ENCODE data around the gene C4orf51.

C4orf51 gene

GRCh38 chr4:145723336-145723735 lies 43.4 kb downstream of the C4orf51 start:
- no peaks in the 10 kb centered on the region for H3K36me3 ChIP-seq (ENCODE audit: control insufficient read depth, insufficient read depth, low read length)
- DNase-seq (ENCODE audit: extremely low read depth, insufficient read length): no peak
- H3K27me3 ChIP-seq (replicated peaks; ENCODE audit: control insufficient read depth, insufficient read depth, low read length): no peaks in the 10 kb centered on the region
- H3K4me3 ChIP-seq (replicated peaks; ENCODE audit: low read depth, low read length): no peak overlapping the region
- peak; percentile 4 for TF ChIP-seq CTCF (IDR thresholded peaks at IDR 0.05; ENCODE audit: insufficient read depth, low read length, poor library complexity, severe bottlenecking)

GRCh38 chr4:145730026-145730425 lies 50.1 kb downstream of the C4orf51 start:
- no peak for TF ChIP-seq CTCF (IDR thresholded peaks at IDR 0.05; ENCODE audit: insufficient read depth, low read length, poor library complexity, severe bottlenecking)
- H3K4me3 ChIP-seq (replicated peaks; ENCODE audit: low read depth, low read length): no peak overlapping the region
- H3K27me3 ChIP-seq (replicated peaks; ENCODE audit: control insufficient read depth, insufficient read depth, low read length): no peaks in the 10 kb centered on the region
- H3K36me3 ChIP-seq (ENCODE audit: control insufficient read depth, insufficient read depth, low read length): no peaks in the 10 kb centered on the region
- no peak for DNase-seq (ENCODE audit: extremely low read depth, insufficient read length)

- TF ChIP-seq CTCF (IDR thresholded peaks at IDR 0.05; ENCODE audit: insufficient read depth, low read length, poor library complexity, severe bottlenecking): no peak
- DNase-seq (ENCODE audit: extremely low read depth, insufficient read length): no peak
- Histone ChIP-seq H3K27me3 (replicated peaks; ENCODE audit: control insufficient read depth, insufficient read depth, low read length) (no peaks in the 10 kb centered on the region), H3K4me3 (replicated peaks; ENCODE audit: low read depth, low read length) (no peak overlapping the region), H3K36me3 (ENCODE audit: control insufficient read depth, insufficient read depth, low read length) (no peaks in the 10 kb centered on the region)
Observed at GRCh38 chr4:145731028-145731427, 51.1 kb downstream of the C4orf51 start.

GRCh38 chr4:145732001-145732815 lies 52.3 kb downstream of the C4orf51 start:
- no peak for DNase-seq (ENCODE audit: extremely low read depth, insufficient read length)
- H3K4me3 ChIP-seq (replicated peaks; ENCODE audit: low read depth, low read length): peak overlapping the region; percentile 73
- TF ChIP-seq CTCF (IDR thresholded peaks at IDR 0.05; ENCODE audit: insufficient read depth, low read length, poor library complexity, severe bottlenecking): no peak
- no peaks in the 10 kb centered on the region for H3K27me3 ChIP-seq (replicated peaks; ENCODE audit: control insufficient read depth, insufficient read depth, low read length)
- no peaks in the 10 kb centered on the region for H3K36me3 ChIP-seq (ENCODE audit: control insufficient read depth, insufficient read depth, low read length)

GRCh38 chr4:145732895-145733880 lies 53.2 kb downstream of the C4orf51 start:
- H3K36me3 ChIP-seq (ENCODE audit: control insufficient read depth, insufficient read depth, low read length): no peaks in the 10 kb centered on the region
- peak; percentile 88 for DNase-seq (ENCODE audit: extremely low read depth, insufficient read length)
- H3K27me3 ChIP-seq (replicated peaks; ENCODE audit: control insufficient read depth, insufficient read depth, low read length): no peaks in the 10 kb centered on the region
- no peak for TF ChIP-seq CTCF (IDR thresholded peaks at IDR 0.05; ENCODE audit: insufficient read depth, low read length, poor library complexity, severe bottlenecking)
- peak overlapping the region; percentile 73 for H3K4me3 ChIP-seq (replicated peaks; ENCODE audit: low read depth, low read length)

Data from GM06990 (cell line).